Adrenal gland (tissue), 5 donors: ENCODE data around the gene PQBP1.

Experiments used
- POLR2A ChIP-seq, 2 donors: fragments of 450-650 bp; IDR thresholded peaks; one replicate each; pipeline ENCODE4 v1.6.1; 2017; ENCODE audit warnings: antibody characterized with exemption in 2 of 2, mild to moderate bottlenecking in 2 of 2, moderate library complexity in 1 of 2
- TF ChIP-seq, protein P1 (sequence below), 6 experiments: fragments of 450-650 bp in 4 of 6; fragments of 200-600 bp in 2 of 6; sonication (generic) in 1 of 6; IDR thresholded peaks; 1 replicate in 5 of 6; 2 replicates in 1 of 6; pipeline versions ENCODE4 v1.5.1 to v1.8.0; 2016 to 2021; ENCODE audit warnings: antibody characterized with exemption in 6 of 6, mild to moderate bottlenecking in 2 of 6, moderate library complexity in 1 of 6
- donor health status: DM: no; HTN: no; CAD: no.

DNA sequence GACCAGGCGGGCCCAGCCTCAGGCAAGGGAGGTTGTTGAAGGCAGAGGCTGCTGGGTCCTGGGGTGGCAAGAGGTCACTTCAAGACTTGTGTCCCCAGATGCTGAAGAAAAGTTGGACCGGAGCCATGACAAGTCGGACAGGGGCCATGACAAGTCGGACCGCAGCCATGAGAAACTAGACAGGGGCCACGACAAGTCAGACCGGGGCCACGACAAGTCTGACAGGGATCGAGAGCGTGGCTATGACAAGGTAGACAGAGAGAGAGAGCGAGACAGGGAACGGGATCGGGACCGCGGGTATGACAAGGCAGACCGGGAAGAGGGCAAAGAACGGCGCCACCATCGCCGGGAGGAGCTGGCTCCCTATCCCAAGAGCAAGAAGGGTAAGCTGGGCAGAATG is 4.4 kb downstream of the PQBP1 start:
- TF ChIP-seq, protein P1, sequence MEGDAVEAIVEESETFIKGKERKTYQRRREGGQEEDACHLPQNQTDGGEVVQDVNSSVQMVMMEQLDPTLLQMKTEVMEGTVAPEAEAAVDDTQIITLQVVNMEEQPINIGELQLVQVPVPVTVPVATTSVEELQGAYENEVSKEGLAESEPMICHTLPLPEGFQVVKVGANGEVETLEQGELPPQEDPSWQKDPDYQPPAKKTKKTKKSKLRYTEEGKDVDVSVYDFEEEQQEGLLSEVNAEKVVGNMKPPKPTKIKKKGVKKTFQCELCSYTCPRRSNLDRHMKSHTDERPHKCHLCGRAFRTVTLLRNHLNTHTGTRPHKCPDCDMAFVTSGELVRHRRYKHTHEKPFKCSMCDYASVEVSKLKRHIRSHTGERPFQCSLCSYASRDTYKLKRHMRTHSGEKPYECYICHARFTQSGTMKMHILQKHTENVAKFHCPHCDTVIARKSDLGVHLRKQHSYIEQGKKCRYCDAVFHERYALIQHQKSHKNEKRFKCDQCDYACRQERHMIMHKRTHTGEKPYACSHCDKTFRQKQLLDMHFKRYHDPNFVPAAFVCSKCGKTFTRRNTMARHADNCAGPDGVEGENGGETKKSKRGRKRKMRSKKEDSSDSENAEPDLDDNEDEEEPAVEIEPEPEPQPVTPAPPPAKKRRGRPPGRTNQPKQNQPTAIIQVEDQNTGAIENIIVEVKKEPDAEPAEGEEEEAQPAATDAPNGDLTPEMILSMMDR (IDR thresholded peaks at IDR 0.05) = no peak
- no peak for TF ChIP-seq POLR2A (IDR thresholded peaks at IDR 0.05)
